MM.1S (cell line): ENCODE measurements around the gene REST.

Experiments
- DNase-seq: peaks from one replicate; pipeline ENCODE4 v3.0.0-alpha.2; 2015
- H2AFZ ChIP-seq: fragments of 300-600 bp; sonication (generic); 2 replicates; pipeline ENCODE4 v1.6.0; 2016; ENCODE audit warnings: antibody characterized with exemption, low read length
- H3F3A ChIP-seq: fragments of 300-600 bp; sonication (generic); 2 replicates; pipeline ENCODE4 v1.6.1; 2016; ENCODE audit warnings: mild to moderate bottlenecking, antibody characterized with exemption, low read length, moderate library complexity, mixed read lengths; ENCODE audit not compliant: insufficient read depth
- H3K27ac ChIP-seq: fragments of 300-600 bp; sonication (generic); 2 replicates; pipeline ENCODE4 v1.5.1; 2016; ENCODE audit warnings: mild to moderate bottlenecking, low read length
- H3K27me3 ChIP-seq: fragments of 300-600 bp; sonication (generic); replicated peaks from 2 replicates; pipeline ENCODE4 v1.6.0; 2016; ENCODE audit warnings: low read length; ENCODE audit not compliant: insufficient read depth
- H3K36me3 ChIP-seq: fragments of 300-600 bp; sonication (generic); replicated peaks from 2 replicates; pipeline ENCODE4 v1.6.1; 2016; ENCODE audit warnings: mild to moderate bottlenecking, low read length, mixed read lengths; ENCODE audit not compliant: insufficient read depth
- H3K4me1 ChIP-seq: fragments of 300-600 bp; sonication (generic); 2 replicates; pipeline ENCODE4 v1.6.1; 2016; ENCODE audit warnings: low read length, mixed read lengths
- H3K4me2 ChIP-seq: fragments of 300-600 bp; sonication (generic); 2 replicates; pipeline ENCODE4 v1.6.0; 2016; ENCODE audit warnings: low read depth, low read length
- H3K4me3 ChIP-seq: fragments of 300-600 bp; sonication (generic); 2 replicates; pipeline ENCODE4 v1.5.1; 2016; ENCODE audit warnings: low read length, mixed read lengths
- H3K79me2 ChIP-seq: fragments of 300-600 bp; sonication (generic); 2 replicates; pipeline ENCODE4 v1.6.1; 2016; ENCODE audit warnings: mixed run types, low read length, mixed read lengths
- H3K9ac ChIP-seq: fragments of 300-600 bp; sonication (generic); 2 replicates; pipeline ENCODE4 v1.6.1; 2016; ENCODE audit warnings: low read length, mixed read lengths
- H3K9me2 ChIP-seq: fragments of 300-600 bp; sonication (generic); replicated peaks from 2 replicates; pipeline ENCODE4 v1.6.1; 2016; ENCODE audit warnings: mild to moderate bottlenecking, low read length, mixed read lengths; ENCODE audit not compliant: insufficient read depth
- H3K9me3 ChIP-seq: fragments of 300-600 bp; sonication (generic); replicated peaks from 2 replicates; pipeline ENCODE4 v1.6.1; 2016; ENCODE audit warnings: mild to moderate bottlenecking, low read length, mixed read lengths; ENCODE audit not compliant: insufficient read depth
- H4K20me1 ChIP-seq: fragments of 300-600 bp; sonication (generic); 2 replicates; pipeline ENCODE4 v1.6.1; 2016; ENCODE audit warnings: mild to moderate bottlenecking, low read length, moderate library complexity, mixed read lengths; ENCODE audit not compliant: insufficient read depth
- CTCF ChIP-seq: fragments of 300-600 bp; sonication (generic); IDR thresholded peaks from 2 replicates; pipeline ENCODE4 v1.5.1; 2016; ENCODE audit warnings: antibody characterized with exemption, low read length, mixed read lengths
- EZH2 ChIP-seq: fragments of 300-600 bp; sonication (generic); optimal IDR thresholded peaks from 2 replicates; pipeline ENCODE3; 2017; ENCODE audit warnings: low read depth, mild to moderate bottlenecking, antibody characterized with exemption, low read length, mixed read lengths
- EZH2phosphoT487 ChIP-seq: fragments of 300-600 bp; sonication (generic); IDR thresholded peaks from 2 replicates; pipeline ENCODE4 v1.6.1; 2018; ENCODE audit warnings: antibody characterized with exemption, low read length

The REST gene

GRCh38 chr4:56977321-56978012 is 69.8 kb downstream of the REST start, which contains the start of gene NOA1:
TSS of gene NOA1 (minus strand) at chr4:56977606. CDS start at chr4:56977585, 21 bp downstream.
- peaks cover 36% of the 10 kb centered on the region for H3K4me1 ChIP-seq
- peak within 1 kb of the TSS; percentile 83 for H3K27ac ChIP-seq
- peak within 1 kb of the TSS; percentile 96 for H3K9ac ChIP-seq
- H3K9me3 ChIP-seq, result no peaks in the 10 kb centered on the region
- no peaks in the 10 kb centered on the region for H3K9me2 ChIP-seq
- H3K4me2 ChIP-seq, result peak within 1 kb of the TSS; percentile 79
- H3K79me2 ChIP-seq, result peaks cover 86% of the 10 kb centered on the region
- peaks cover 21% of the 10 kb centered on the region for H3F3A ChIP-seq
- peak; percentile 99 for DNase-seq
- no peaks in the 10 kb centered on the region for H3K27me3 ChIP-seq
- H3K4me3 ChIP-seq, result peak within 1 kb of the TSS; percentile 100
- H3K36me3 ChIP-seq, result peaks cover 23% of the 10 kb centered on the region
- TF ChIP-seq EZH2, result no peak
- 0 out of 2 replicates have a peak, but pooled peaks cover 18% of the 10 kb centered on the region for H4K20me1 ChIP-seq
- peak within 1 kb of the TSS; percentile 80 for H2AFZ ChIP-seq

GRCh38 chr4:56978750-56979303 is 71.1 kb downstream of the REST start, which contains the start of gene POLR2B:
TSS of gene POLR2B (plus strand) at chr4:56978896. CDS start at chr4:56978986, 90 bp downstream.
- peak within 1 kb of the TSS; percentile 83 for H3K27ac ChIP-seq
- peaks cover 10% of the 10 kb centered on the region for H3K36me3 ChIP-seq
- H3K4me1 ChIP-seq, result peaks cover 29% of the 10 kb centered on the region
- no peaks in the 10 kb centered on the region for H3K27me3 ChIP-seq
- peak within 1 kb of the TSS; percentile 100 for H3K4me3 ChIP-seq
- H3K9me3 ChIP-seq, result no peaks in the 10 kb centered on the region
- TF ChIP-seq EZH2, result no peak
- no peak for TF ChIP-seq CTCF
- no peak for TF ChIP-seq EZH2phosphoT487
- 0 out of 2 replicates have a peak, but pooled peaks cover 25% of the 10 kb centered on the region for H4K20me1 ChIP-seq
- H3K4me2 ChIP-seq, result peak within 1 kb of the TSS; percentile 53; the same call in 1 of the 2 replicates
- peak within 1 kb of the TSS; percentile 96 for H3K9ac ChIP-seq
- peaks cover 21% of the 10 kb centered on the region for H3F3A ChIP-seq
- DNase-seq, result peak; percentile 98
- peak within 1 kb of the TSS; percentile 67 for H2AFZ ChIP-seq
- H3K79me2 ChIP-seq, result peaks cover 85% of the 10 kb centered on the region
- no peaks in the 10 kb centered on the region for H3K9me2 ChIP-seq

- Histone ChIP-seq H3K9me3 (no peaks in the 10 kb centered on the region), H3K4me3 (peak overlapping the region; percentile 83), H4K20me1 (peaks cover 25% of the 10 kb centered on the region; the same call in 1 of the 2 replicates), H3K4me1 (peaks cover 27% of the 10 kb centered on the region), H3K4me2 (peak overlapping the region; percentile 48), H3K9ac (peak overlapping the region; percentile 96; the same call in 1 of the 2 replicates), H3K36me3 (peaks cover 4% of the 10 kb centered on the region; the same call in 1 of the 2 replicates), H3K79me2 (peaks cover 85% of the 10 kb centered on the region), H3K27me3 (no peaks in the 10 kb centered on the region), H3K27ac (peak overlapping the region; percentile 83; the same call in 1 of the 2 replicates), H3F3A (peaks cover 21% of the 10 kb centered on the region), H2AFZ (no peak overlapping the region), H3K9me2 (no peaks in the 10 kb centered on the region)
- no peak for TF ChIP-seq EZH2phosphoT487
- TF ChIP-seq CTCF, result no peak
- TF ChIP-seq EZH2, result no peak
- peak; percentile 56 for DNase-seq
These were observed 71.8 kb downstream of the REST start for GRCh38 chr4:56979421-56980072.
